AG09319 (cell line): ENCODE results near the gene FOXG1.

ENCODE experiments used
- DNase-seq: peaks from one replicate; pipeline ENCODE4 v3.0.0-alpha.2; 2010; ENCODE audit warnings: low read depth; ENCODE audit errors: extremely low read depth
- CTCF ChIP-seq: IDR thresholded peaks from 2 replicates; pipeline ENCODE4 v1.5.1; 2011; ENCODE audit warnings: low read depth, mild to moderate bottlenecking, inconsistent platforms, low read length, moderate library complexity

FOXG1 gene

GRCh38 chr14:28772613-28773012 is 6.0 kb downstream of the FOXG1 start:
- TF ChIP-seq CTCF, result no peak
- no peak for DNase-seq

- no peak for TF ChIP-seq CTCF
- no peak for DNase-seq
Measured at GRCh38 chr14:28773176-28773575, 6.6 kb downstream of the FOXG1 start.

GRCh38 chr14:28773861-28774691 is 7.5 kb downstream of the FOXG1 start:
- no peak for DNase-seq
- TF ChIP-seq CTCF, result peak; percentile 31

- no peak for DNase-seq
- TF ChIP-seq CTCF, result no peak
Measured at GRCh38 chr14:28774764-28775735, 8.5 kb downstream of the FOXG1 start.

GRCh38 chr14:28776482-28777266 is 10.1 kb downstream of the FOXG1 start:
- no peak for DNase-seq
- TF ChIP-seq CTCF, result no peak

- no peak for TF ChIP-seq CTCF
- no peak for DNase-seq
Measured at GRCh38 chr14:28777471-28778137, 11.0 kb downstream of the FOXG1 start.
